Stimulated activated CD4-positive, alpha-beta T cell treated with anti-CD3 and anti-CD28 coated beads, TNF-alpha, amount 100 ng/mL, for 24 hours (primary cell): ENCODE data around the gene ANXA2R.
"Not testable (repeated sequence)": the region's sequence is repeated elsewhere in the genome, so short reads cannot be mapped to it uniquely, and the experiment has no call there.

Experiments
- DNase-seq, 3 experiments: peaks; one replicate each; pipeline ENCODE4 v3.0.0-alpha.2; 2020; ENCODE audit warnings: low read depth in 3 of 3

The ANXA2R gene

GRCh38 chr5:43061352-43062075 lies 21.4 kb upstream of the ANXA2R start:
- DNase-seq = no peak

- DNase-seq = not testable (repeated sequence)
Measured at GRCh38 chr5:43060020-43060419, 19.9 kb upstream of the ANXA2R start.

- not testable (repeated sequence) for DNase-seq
Measured at GRCh38 chr5:43055098-43055497, 15.0 kb upstream of the ANXA2R start.

GRCh38 chr5:43051684-43052083 lies 11.6 kb upstream of the ANXA2R start:
- DNase-seq = no peak

GRCh38 chr5:43050384-43050783 lies 10.3 kb upstream of the ANXA2R start:
- no peak for DNase-seq

GRCh38 chr5:43049236-43049635 lies 9.1 kb upstream of the ANXA2R start:
- no peak for DNase-seq

- no peak for DNase-seq
Measured at GRCh38 chr5:43046474-43046873, 6.4 kb upstream of the ANXA2R start.

GRCh38 chr5:43045236-43045635 lies 5.1 kb upstream of the ANXA2R start:
- DNase-seq = no peak

GRCh38 chr5:43044181-43044914 lies 4.2 kb upstream of the ANXA2R start:
- DNase-seq = no peak

GRCh38 chr5:43043400-43043756 lies 3.3 kb upstream of the ANXA2R start:
- DNase-seq = no peak

GRCh38 chr5:43042626-43043399 lies 2.7 kb upstream of the ANXA2R start:
- peak in 2 of 3 experiments; percentile 33 to 66 for DNase-seq

GRCh38 chr5:43042176-43042625 lies 2.1 kb upstream of the ANXA2R start:
- DNase-seq = peak; percentile 47 to 71 (median 52)

- peak in 2 of 3 experiments; percentile 35 to 55 for DNase-seq
Measured at GRCh38 chr5:43041669-43042175, 1.6 kb upstream of the ANXA2R start.

- no peak for DNase-seq
Measured at GRCh38 chr5:43041110-43041668, 1.1 kb upstream of the ANXA2R start.

- DNase-seq = peak; percentile 36 to 65 (median 54)
Measured at GRCh38 chr5:43039471-43040286, 440 bp downstream of the ANXA2R start.

GRCh38 chr5:43039152-43039470 lies 1.0 kb downstream of the ANXA2R start:
- no peak for DNase-seq

GRCh38 chr5:43038496-43038989 lies 1.6 kb downstream of the ANXA2R start:
- DNase-seq = peak in 1 of 3 experiments; percentile 24

- DNase-seq = no peak
Measured at GRCh38 chr5:43037636-43038495, 2.3 kb downstream of the ANXA2R start.

- no peak for DNase-seq
Measured at GRCh38 chr5:43036856-43037635, 3.1 kb downstream of the ANXA2R start.
